Uterus (tissue), 2 donors: ENCODE data around the gene CPB1.

Experiments
- CTCF ChIP-seq, 4 experiments: fragments of 200-600 bp in 2 of 4; fragments of 450-650 bp in 2 of 4; sonication (generic) in 2 of 4; IDR thresholded peaks; one replicate each; pipeline ENCODE4 v1.5.1; 2016 to 2019; ENCODE audit warnings: antibody characterized with exemption in 4 of 4, mild to moderate bottlenecking in 2 of 4, moderate library complexity in 1 of 4
- POLR2A ChIP-seq, 2 donors: fragments of 450-650 bp; IDR thresholded peaks; one replicate each; pipeline ENCODE4 v1.6.1; 2016; ENCODE audit warnings: antibody characterized with exemption in 2 of 2, mild to moderate bottlenecking in 1 of 2, moderate library complexity in 1 of 2

DNA sequence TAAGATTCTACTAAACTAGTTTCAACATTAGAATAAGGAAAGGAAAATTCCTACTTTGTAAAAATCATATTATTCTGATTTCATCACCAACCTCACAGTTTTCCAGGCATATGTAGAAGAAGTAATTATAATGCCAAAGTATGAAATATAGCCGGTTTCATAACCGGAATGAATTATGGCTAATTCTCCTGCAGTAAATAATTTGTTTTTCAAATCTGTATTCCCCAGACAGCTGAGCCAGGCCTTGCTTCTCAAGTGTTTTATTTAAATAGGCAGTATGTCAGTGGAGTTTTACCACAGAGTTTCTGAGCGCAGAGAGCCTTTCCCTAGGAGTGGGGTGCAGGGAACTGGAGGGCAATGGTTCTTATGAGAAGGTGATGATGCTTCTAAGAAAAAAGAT, 28.8 kb downstream of the CPB1 start:
- no peak for TF ChIP-seq CTCF (IDR thresholded peaks at IDR 0.05)
- no peak for TF ChIP-seq POLR2A (IDR thresholded peaks at IDR 0.05)
